Measurements from ENCODE around the gene EEA1. TPM values are rescaled to one million over a fixed set of nuclear protein-coding genes. Genes with fewer than 3 reads are reported as not detected.

Gene EEA1
- total and polyA plus RNA-seq, 2 experiments from 2014 or later: 19.1 to 20.7 TPM

GRCh38 chr12:92859650-92860386, 69.3 kb downstream of the EEA1 start:
- no peak overlapping the region for H2AFZ ChIP-seq
- H3K9me3 ChIP-seq (ENCODE audit: low read depth): no peaks in the 10 kb centered on the region
- DNase-seq (ENCODE audit: low spot score): no peak
- H3K27me3 ChIP-seq: no peaks in the 10 kb centered on the region
- TF ChIP-seq, protein P1, sequence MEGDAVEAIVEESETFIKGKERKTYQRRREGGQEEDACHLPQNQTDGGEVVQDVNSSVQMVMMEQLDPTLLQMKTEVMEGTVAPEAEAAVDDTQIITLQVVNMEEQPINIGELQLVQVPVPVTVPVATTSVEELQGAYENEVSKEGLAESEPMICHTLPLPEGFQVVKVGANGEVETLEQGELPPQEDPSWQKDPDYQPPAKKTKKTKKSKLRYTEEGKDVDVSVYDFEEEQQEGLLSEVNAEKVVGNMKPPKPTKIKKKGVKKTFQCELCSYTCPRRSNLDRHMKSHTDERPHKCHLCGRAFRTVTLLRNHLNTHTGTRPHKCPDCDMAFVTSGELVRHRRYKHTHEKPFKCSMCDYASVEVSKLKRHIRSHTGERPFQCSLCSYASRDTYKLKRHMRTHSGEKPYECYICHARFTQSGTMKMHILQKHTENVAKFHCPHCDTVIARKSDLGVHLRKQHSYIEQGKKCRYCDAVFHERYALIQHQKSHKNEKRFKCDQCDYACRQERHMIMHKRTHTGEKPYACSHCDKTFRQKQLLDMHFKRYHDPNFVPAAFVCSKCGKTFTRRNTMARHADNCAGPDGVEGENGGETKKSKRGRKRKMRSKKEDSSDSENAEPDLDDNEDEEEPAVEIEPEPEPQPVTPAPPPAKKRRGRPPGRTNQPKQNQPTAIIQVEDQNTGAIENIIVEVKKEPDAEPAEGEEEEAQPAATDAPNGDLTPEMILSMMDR (IDR thresholded peaks at IDR 0.05; ENCODE audit: poor library complexity): no peak
- no peak for TF ChIP-seq EZH2 (IDR thresholded peaks at IDR 0.05; ENCODE audit: borderline replicate concordance)
- TF ChIP-seq EZH2phosphoT487 (IDR thresholded peaks at IDR 0.05; ENCODE audit: low read depth, severe bottlenecking, unreplicated experiment): no peak
- H3K36me3 ChIP-seq (replicated peaks; ENCODE audit: insufficient read depth, low read depth): no peaks in the 10 kb centered on the region
- H3K79me2 ChIP-seq: peaks cover 5% of the 10 kb centered on the region
- no peaks in the 10 kb centered on the region for H3K9me2 ChIP-seq (replicated peaks; ENCODE audit: insufficient read depth)
- H4K20me1 ChIP-seq (ENCODE audit: insufficient read depth, poor library complexity, severe bottlenecking): no peaks in the 10 kb centered on the region
- no peak overlapping the region for H3K27ac ChIP-seq
- H3K4me3 ChIP-seq: no peak overlapping the region
- WGBS (ENCODE audit: low lambda C conversion rate, missing lambda C conversion rate): 92% methylated on average over 7 of the region's 7 CpGs
- no peak overlapping the region for H3K4me2 ChIP-seq
- H3K4me1 ChIP-seq (ENCODE audit: insufficient read depth): no peaks in the 10 kb centered on the region

GRCh38 chr12:92857818-92858217, 71.3 kb downstream of the EEA1 start:
- H3K79me2 ChIP-seq: no peaks in the 10 kb centered on the region
- WGBS (ENCODE audit: low lambda C conversion rate, missing lambda C conversion rate): 97% methylated on average over 8 of the region's 8 CpGs
- H3K4me2 ChIP-seq: no peak overlapping the region
- DNase-seq (ENCODE audit: low spot score): no peak
- H3K27ac ChIP-seq: no peak overlapping the region
- H3K36me3 ChIP-seq (replicated peaks; ENCODE audit: insufficient read depth, low read depth): no peaks in the 10 kb centered on the region
- TF ChIP-seq, protein P1 (IDR thresholded peaks at IDR 0.05; ENCODE audit: poor library complexity): no peak
- TF ChIP-seq EZH2 (IDR thresholded peaks at IDR 0.05; ENCODE audit: borderline replicate concordance): no peak
- no peak for TF ChIP-seq EZH2phosphoT487 (IDR thresholded peaks at IDR 0.05; ENCODE audit: low read depth, severe bottlenecking, unreplicated experiment)
- H3K27me3 ChIP-seq: no peaks in the 10 kb centered on the region
- H3K4me3 ChIP-seq: no peak overlapping the region
- H3K9me2 ChIP-seq (replicated peaks; ENCODE audit: insufficient read depth): no peaks in the 10 kb centered on the region
- no peaks in the 10 kb centered on the region for H4K20me1 ChIP-seq (ENCODE audit: insufficient read depth, poor library complexity, severe bottlenecking)
- H2AFZ ChIP-seq: no peak overlapping the region
- no peaks in the 10 kb centered on the region for H3K4me1 ChIP-seq (ENCODE audit: insufficient read depth)
- no peaks in the 10 kb centered on the region for H3K9me3 ChIP-seq (ENCODE audit: low read depth)

DNA sequence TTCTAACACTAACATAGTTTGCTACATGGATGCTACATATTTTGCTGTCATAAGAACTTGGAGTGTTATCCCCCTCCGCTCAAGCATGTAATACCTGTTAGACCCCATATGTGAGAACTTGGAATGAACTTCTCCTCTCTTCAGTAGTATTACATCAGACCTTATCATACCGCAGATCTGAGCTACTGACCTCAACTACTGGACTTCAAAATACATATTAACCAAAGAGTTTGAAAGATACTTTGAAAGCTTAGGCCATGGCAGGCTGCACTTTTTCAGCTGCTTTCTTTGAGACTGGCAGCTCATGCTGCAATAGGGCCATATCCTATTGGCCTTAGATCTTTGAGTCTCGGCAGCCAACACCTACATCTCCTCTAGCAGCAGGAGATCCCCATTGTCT, 74.8 kb downstream of the EEA1 start:
- no peak for TF ChIP-seq EZH2 (IDR thresholded peaks at IDR 0.05; ENCODE audit: borderline replicate concordance)
- TF ChIP-seq, protein P1 (IDR thresholded peaks at IDR 0.05; ENCODE audit: poor library complexity): no peak
- no peak for TF ChIP-seq EZH2phosphoT487 (IDR thresholded peaks at IDR 0.05; ENCODE audit: low read depth, severe bottlenecking, unreplicated experiment)
- 88% methylated on average over 3 of the region's 3 CpGs for WGBS (ENCODE audit: low lambda C conversion rate, missing lambda C conversion rate)

More for the DNA sequence above, 74.8 kb downstream of the EEA1 start:
- H3K4me2 ChIP-seq: no peak overlapping the region
- no peaks in the 10 kb centered on the region for H3K4me1 ChIP-seq (ENCODE audit: insufficient read depth)
- H3K27ac ChIP-seq: no peak overlapping the region
- H3K79me2 ChIP-seq: no peaks in the 10 kb centered on the region
- H3K4me3 ChIP-seq: no peak overlapping the region
- DNase-seq (ENCODE audit: low spot score): no peak
- H3K9me2 ChIP-seq (replicated peaks; ENCODE audit: insufficient read depth): no peaks in the 10 kb centered on the region
- no peak overlapping the region for H2AFZ ChIP-seq
- H3K27me3 ChIP-seq: no peaks in the 10 kb centered on the region
- no peaks in the 10 kb centered on the region for H4K20me1 ChIP-seq (ENCODE audit: insufficient read depth, poor library complexity, severe bottlenecking)
- H3K9me3 ChIP-seq (ENCODE audit: low read depth): no peaks in the 10 kb centered on the region
- H3K36me3 ChIP-seq (replicated peaks; ENCODE audit: insufficient read depth, low read depth): peaks cover 4% of the 10 kb centered on the region

Measured in hepatocyte (in vitro differentiated cells).